K562 (cell line): ENCODE data around the gene TPCN1. TPM values are rescaled to one million over a fixed set of nuclear protein-coding genes. Genes with fewer than 3 reads are reported as not detected.

Experiments
- ATAC-seq: fragments of 200-7000 bp; cut with Tn5 transposase; 3 replicates; pipeline ENCODE4 v1.9.1; 2020; ENCODE audit warnings: moderate library complexity
- BruUV-seq: library from RNA; stranded (reverse); fragments of 400-500 nt; replicated peaks from 2 replicates; lab custom pipeline; 2021; lab: Mats Ljungman, UMichigan
- CTCF ChIA-PET: fragments of 300-600 bp; formaldehyde crosslinking; extraction: SDS; loops from one replicate; lab custom pipeline; 2021; ENCODE audit warnings: low intra/inter-chr PET ratio; lab: Yijun Ruan, JAX
- POLR2A ChIA-PET: fragments of 300-600, 350-650 bp; sonication (Branson Sonifier 250); formaldehyde crosslinking; extraction: SDS; loops from one replicate; lab custom pipeline; 2021; ENCODE audit warnings: antibody characterized with exemption, inconsistent platforms; lab: Yijun Ruan, JAX
- DNase-seq, 4 experiments: peaks; one replicate each; pipeline versions ENCODE4 v3.0.0 to v3.0.0-alpha.2; 2011 to 2018; ENCODE audit warnings: low spot score in 3 of 4, mixed read lengths in 3 of 4; ENCODE audit errors: extremely low read depth in 1 of 4
- FAIRE-seq: peaks from 2 replicates; lab custom pipeline; 2011; peaks lifted over from hg19 to GRCh38; lab: Jason Lieb, UNC
- H2AFZ ChIP-seq: 2 replicates; pipeline ENCODE4 v1.6.0; 2011; ENCODE audit warnings: low read depth, low read length, control low read depth, inconsistent platforms
- H3K27ac ChIP-seq: fragments of 200-600 bp; 3 replicates; pipeline ENCODE4 v1.8.0; 2011; ENCODE audit warnings: low read depth, mild to moderate bottlenecking, control low read depth, inconsistent platforms, low read length, moderate library complexity, mixed read lengths; ENCODE audit errors: extremely low read depth
- H3K27me3 ChIP-seq, 2 experiments: fragments of 300-600 bp in 1 of 2; 2 replicates in 1 of 2; 3 replicates in 1 of 2; pipeline versions ENCODE4 v1.6.0 to v1.8.0; 2011; ENCODE audit warnings: inconsistent platforms in 2 of 2, low read length in 2 of 2, mild to moderate bottlenecking in 1 of 2, mixed read lengths in 1 of 2, moderate library complexity in 1 of 2; ENCODE audit not compliant: control insufficient read depth in 2 of 2, insufficient read depth in 2 of 2
- H3K36me3 ChIP-seq: fragments of 300-600 bp; 3 replicates; pipeline ENCODE4 v1.8.0; 2011; ENCODE audit warnings: mild to moderate bottlenecking, low read length, inconsistent platforms; ENCODE audit not compliant: control insufficient read depth, insufficient read depth
- H3K4me1 ChIP-seq, 2 experiments: fragments of 200-600 bp in 1 of 2; replicated peaks in 1 of 2; 2 replicates in 1 of 2; 3 replicates in 1 of 2; pipeline versions ENCODE4 v1.5.1 to v1.8.0; 2011; ENCODE audit warnings: inconsistent platforms in 2 of 2, low read length in 2 of 2, mild to moderate bottlenecking in 1 of 2, mixed read lengths in 1 of 2, moderate library complexity in 1 of 2; ENCODE audit not compliant: control insufficient read depth in 2 of 2, insufficient read depth in 2 of 2
- H3K4me2 ChIP-seq: 2 replicates; pipeline ENCODE4 v1.6.1; 2011; ENCODE audit warnings: low read length, control low read depth, inconsistent platforms, mixed read lengths; ENCODE audit not compliant: insufficient read depth
- H3K4me3 ChIP-seq: fragments of 200-600 bp; sonication (generic), shearing (Covaris generic); 2 replicates; pipeline ENCODE4 v1.5.1; 2016; ENCODE audit warnings: control low read depth, inconsistent platforms
- H3K79me2 ChIP-seq: fragments of 200-600 bp; 3 replicates; pipeline ENCODE4 v1.8.0; 2011; ENCODE audit warnings: low read length, inconsistent platforms; ENCODE audit not compliant: control insufficient read depth, insufficient read depth
- H3K9ac ChIP-seq, 2 experiments: 2 replicates each; pipeline versions ENCODE4 v1.6.0 to v1.6.1; 2011; ENCODE audit warnings: low read depth in 2 of 2, low read length in 2 of 2, control low read depth in 1 of 2, inconsistent platforms in 1 of 2, mild to moderate bottlenecking in 1 of 2, mixed read lengths in 1 of 2; ENCODE audit not compliant: insufficient read depth in 1 of 2
- H3K9me1 ChIP-seq: one replicate; pipeline ENCODE4 v1.6.0; 2011; ENCODE audit warnings: inconsistent platforms, mild to moderate bottlenecking, low read length, moderate library complexity; ENCODE audit not compliant: control insufficient read depth, insufficient read depth
- H3K9me3 ChIP-seq: replicated peaks from 2 replicates; pipeline ENCODE4 v1.5.1; 2011; ENCODE audit warnings: low read depth, low read length, inconsistent platforms; ENCODE audit not compliant: control insufficient read depth, insufficient read depth
- H4K20me1 ChIP-seq: replicated peaks from 2 replicates; pipeline ENCODE4 v1.6.1; 2011; ENCODE audit warnings: low read length, inconsistent platforms, mixed read lengths; ENCODE audit not compliant: control insufficient read depth, insufficient read depth
- JUNB ChIP-seq: fragments of 450-650 bp; formaldehyde crosslinking; conservative IDR thresholded peaks from 2 replicates; pipeline ENCODE4 v1.4.0; 2020; ENCODE audit warnings: mild to moderate bottlenecking
- KDM1A ChIP-seq, 2 experiments: fragments of 450-650 bp; IDR thresholded peaks; 2 replicates each; pipeline ENCODE4 v1.6.1; 2016; ENCODE audit warnings: mild to moderate bottlenecking in 2 of 2
- KDM4B ChIP-seq, 2 experiments: fragments of 450-650 bp in 1 of 2; sonication (generic) in 1 of 2; IDR thresholded peaks; 2 replicates each; pipeline ENCODE4 v1.6.1; 2016 to 2017; ENCODE audit warnings: borderline replicate concordance in 2 of 2, antibody characterized with exemption in 1 of 2, low read depth in 1 of 2, mild to moderate bottlenecking in 1 of 2
- MGA ChIP-seq: fragments of 450-650 bp; IDR thresholded peaks from 2 replicates; pipeline ENCODE4 v1.6.1; 2016; ENCODE audit warnings: mild to moderate bottlenecking, moderate library complexity
- WGBS: fragments of 100-300 bp; shearing (Covaris generic); methylation state at CpG from one replicate; pipeline ENCODE4 v1.1.6; 2016; ENCODE audit warnings: low coverage, mixed read lengths; ENCODE audit not compliant: insufficient coverage; ENCODE audit errors: missing lambda C conversion rate; 5-methylcytosine and 5-hydroxymethylcytosine counted together
- in situ Hi-C: fragments of 300-500 bp; cut with MboI; formaldehyde crosslinking; loops from 4 replicates; pipeline ENCODE4 v1.15.0; 2018; ENCODE audit warnings: inconsistent platforms, mixed read lengths
- intact Hi-C: fragments of 100-400 bp; cut with micrococcal nuclease; formaldehyde crosslinking; loops from 2 replicates; pipeline ENCODE4 v1.14.2; 2022
- polyA plus RNA-seq, 8 experiments: library from polyadenylated mRNA; depleted of rRNA in 4 of 8; stranded (reverse) in 5 of 8; unstranded in 3 of 8; fragments of >200 nt; fragmentation: Nextera tagmentation in 2 of 8; fragmentation: Illumina TruSeq in 1 of 8; extraction: Ambion mirVana in 2 of 8; extraction: Trizol in 1 of 8; gene quantifications; 2 replicates each; pipeline versions ENCODE4 v1.2.1 to v1.2.3, GENCODE V29; 2011 to 2014; ENCODE audit warnings: inconsistent platforms in 1 of 8, missing spikeins in 1 of 8
- total RNA-seq, 7 experiments: library from RNA; depleted of rRNA in 6 of 7; stranded (reverse); fragments of >200 nt in 6 of 7; fragmentation: Illumina TruSeq in 2 of 7; extraction: Trizol in 2 of 7; gene quantifications; 2 replicates each; pipeline versions ENCODE4 v1.2.1 to v1.2.3, GENCODE V29; 2011 to 2021; ENCODE audit warnings: low replicate concordance in 1 of 7
- TF ChIP-seq, protein P1 (sequence below), 2 experiments: fragments of 450-650 bp in 1 of 2; sonication (generic) in 1 of 2; formaldehyde crosslinking in 1 of 2; IDR thresholded peaks in 1 of 2; conservative IDR thresholded peaks in 1 of 2; 2 replicates each; pipeline versions ENCODE4 v1.6.1 to v1.8.1; 2016 to 2023; ENCODE audit warnings: mild to moderate bottlenecking in 2 of 2, moderate library complexity in 2 of 2, inconsistent platforms in 1 of 2, missing genetic modification reagents in 1 of 2

TPCN1 gene
- total and polyA plus RNA-seq, 9 of the 15 experiments (the other 6 are each of a cell fraction or from before 2014, with no cell fraction given), result 0.80 to 23.8 (median 7.4) TPM

GRCh38 chr12:113333418-113333750 lies 112.1 kb downstream of the TPCN1 start (continued):
- peak in 1 of 2 experiments; percentile 60; a peak in 2 of 4 replicates for TF ChIP-seq KDM1A (IDR thresholded peaks at IDR 0.05)
- TF ChIP-seq, protein P1, sequence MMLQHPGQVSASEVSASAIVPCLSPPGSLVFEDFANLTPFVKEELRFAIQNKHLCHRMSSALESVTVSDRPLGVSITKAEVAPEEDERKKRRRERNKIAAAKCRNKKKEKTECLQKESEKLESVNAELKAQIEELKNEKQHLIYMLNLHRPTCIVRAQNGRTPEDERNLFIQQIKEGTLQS (IDR thresholded peaks at IDR 0.05), result peak; percentile 47; the same call in 1 of the 2 replicates
- TF ChIP-seq, protein P1 (CRISPR knock-in tag; conservative IDR thresholded peaks at IDR 0.05), result no peak

- H3K9me3 ChIP-seq, result no peaks in the 10 kb centered on the region
- H3K36me3 ChIP-seq, result peaks cover 38% of the 10 kb centered on the region; the same call in 2 of the 3 replicates
- H4K20me1 ChIP-seq, result no peaks in the 10 kb centered on the region
- intact Hi-C loops, result no loop called here
- BruUV-seq, result TSS peak; percentile 74
- peak; percentile 36 for ATAC-seq
- peak overlapping the region; percentile 77 to 93 for H3K9ac ChIP-seq
- no peaks in the 10 kb centered on the region for H3K9me1 ChIP-seq
- CTCF ChIA-PET, result interaction anchor here (0.7 kb wide), 1 partner anchor 341 kb away, joined by 3 read pairs; no protein-coding TSS in a partner anchor
- peaks cover 22 to 24% of the 10 kb centered on the region in 2 experiments for H3K4me1 ChIP-seq
- 6% methylated on average over 26 of the region's 27 CpGs for WGBS
- in situ Hi-C loops, result no loop called here
- H3K27ac ChIP-seq, result peak overlapping the region; percentile 80
- H3K27me3 ChIP-seq, result no peaks in the 10 kb centered on the region
- peaks cover 18% of the 10 kb centered on the region for H3K79me2 ChIP-seq
- POLR2A ChIA-PET, result interaction anchor here (1.0 to 2.4 kb wide), 5 partner anchors 10 to 59 kb away, joined by 3 to 9 read pairs (median 5); partner anchors contain the start of gene PLBD2
- peak overlapping the region; percentile 60 for H3K4me3 ChIP-seq
- peak in 1 of 4 experiments; percentile 47 for DNase-seq
- peak; percentile 59 for FAIRE-seq
- peak overlapping the region; percentile 98 for H2AFZ ChIP-seq
- peak overlapping the region; percentile 95 for H3K4me2 ChIP-seq
- TF ChIP-seq JUNB (CRISPR knock-in tag) (no peak), MGA (peak; percentile 81), KDM4B (IDR thresholded peaks at IDR 0.05; ENCODE audit: borderline replicate concordance in 2 of 2, low read depth in 1 of 2) (no peak)
Observed at GRCh38 chr12:113333877-113334785, 112.9 kb downstream of the TPCN1 start.
